Nasal cavity respiratory epithelium epithelial cell of viscerocranial mucosa (primary cell): ENCODE results near the gene ZNF844. TPM values are rescaled to one million over a fixed set of nuclear protein-coding genes. Genes with fewer than 3 reads are reported as not detected.

Source experiments
- total RNA-seq: library from RNA; depleted of rRNA; stranded (reverse); fragments of >200 nt; gene quantifications from 2 replicates; pipeline ENCODE4 v1.2.3, GENCODE V29; 2014

The ZNF844 gene
- 3.8 and 9.5 TPM in 2 replicates for total RNA-seq

DNA sequence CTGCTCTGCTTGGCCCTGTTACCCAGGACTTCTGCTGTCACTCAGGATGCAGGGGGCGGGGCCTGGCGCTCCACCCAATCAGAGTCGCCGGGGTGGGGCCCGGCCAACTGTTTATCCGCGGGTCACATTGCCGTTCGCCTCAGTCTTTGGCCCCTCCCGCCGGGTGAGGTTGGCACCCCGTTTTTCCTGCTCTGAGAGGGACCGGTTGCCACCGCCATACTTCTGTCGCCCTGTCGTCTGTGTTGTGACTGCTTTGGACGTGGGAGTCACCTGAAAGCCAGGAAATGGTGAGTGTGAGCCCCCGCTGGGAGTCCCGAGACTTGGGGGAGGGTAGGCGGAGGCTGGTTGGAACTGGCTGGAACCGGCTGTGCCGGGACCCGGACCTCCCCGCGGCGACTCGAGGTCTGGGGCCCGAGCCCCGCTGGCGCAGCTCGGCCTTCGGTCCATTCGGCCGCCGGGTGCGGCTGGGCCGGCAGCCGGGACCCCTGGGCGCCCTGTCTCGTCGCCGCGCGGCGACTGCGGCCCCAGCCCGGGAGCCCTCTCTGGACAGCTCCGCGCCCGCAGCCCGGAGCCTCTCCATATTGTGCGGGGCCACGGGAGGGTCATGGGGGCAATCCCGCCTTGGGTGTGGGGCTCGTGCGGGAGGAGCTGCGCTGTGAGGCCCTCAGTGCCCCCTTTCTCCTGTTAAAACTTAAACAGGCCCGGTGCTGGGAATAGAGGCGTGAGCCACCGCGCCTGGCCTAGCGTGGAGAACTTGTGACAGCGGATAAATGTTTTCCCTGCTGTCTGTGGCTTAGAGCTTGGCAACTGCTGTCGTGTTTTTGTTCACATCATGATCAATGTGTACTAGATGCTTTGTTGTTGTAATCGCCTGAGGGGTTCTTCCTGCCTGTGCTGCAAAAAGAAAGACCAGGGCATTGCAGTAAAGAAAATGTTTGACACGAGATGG is at the start of gene ZNF844:
Gene ZNF844, plus strand, starts transcription at position 142 of the 949 bp plus-strand sequence. Its CDS starts 143 bp downstream, at position 285.

DNA sequence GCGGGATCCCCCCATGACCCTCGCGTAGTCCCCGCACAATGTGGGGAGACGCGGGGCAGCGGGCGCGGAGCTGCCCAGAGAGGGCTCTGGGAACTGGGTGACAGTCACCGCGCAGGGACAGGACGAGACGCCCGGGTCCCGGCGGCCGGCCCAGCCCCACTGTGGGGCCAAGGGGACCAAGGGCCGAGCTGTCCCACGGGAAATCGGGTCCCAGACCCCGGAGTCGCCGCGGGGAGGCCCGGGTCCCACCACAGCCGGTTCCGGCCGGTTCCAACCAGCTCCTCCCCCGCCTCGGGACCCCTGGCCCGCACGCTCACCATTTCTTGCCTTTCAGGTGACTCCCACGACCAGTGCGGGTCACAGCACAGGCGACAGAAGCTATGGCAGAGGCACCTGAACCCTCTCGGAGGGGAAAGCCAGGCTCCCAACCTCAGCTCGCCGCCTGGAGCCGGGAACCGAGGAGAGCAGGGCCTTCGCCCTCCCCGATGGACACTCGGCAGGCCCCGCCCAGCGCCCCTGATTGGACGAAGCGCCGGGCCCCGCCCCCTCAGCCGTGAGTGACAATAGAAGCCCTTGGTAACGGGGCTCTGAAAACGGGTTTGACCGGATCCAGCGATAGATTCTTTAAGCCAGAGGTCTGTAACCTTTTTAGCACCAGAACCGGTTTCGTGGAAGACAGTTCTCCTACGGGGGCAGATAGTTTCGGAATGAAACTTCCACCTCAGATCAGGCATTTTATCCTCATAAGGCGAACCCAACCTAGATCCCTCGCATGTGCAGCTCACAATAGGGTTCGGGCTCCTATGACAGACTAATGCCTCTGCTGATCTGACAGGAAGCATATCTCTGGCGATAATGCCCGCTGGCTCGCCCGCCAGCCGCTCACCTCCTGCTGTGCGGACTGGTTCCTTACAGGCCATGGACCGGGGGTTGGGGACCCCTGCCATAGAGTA is 29.0 kb upstream of the ZNF844 start, which contains the start of gene ZNF433:
Gene ZNF433, minus strand, starts transcription at position 460 of the 953 bp plus-strand sequence. Its CDS starts 140 bp downstream, at position 320.

DNA sequence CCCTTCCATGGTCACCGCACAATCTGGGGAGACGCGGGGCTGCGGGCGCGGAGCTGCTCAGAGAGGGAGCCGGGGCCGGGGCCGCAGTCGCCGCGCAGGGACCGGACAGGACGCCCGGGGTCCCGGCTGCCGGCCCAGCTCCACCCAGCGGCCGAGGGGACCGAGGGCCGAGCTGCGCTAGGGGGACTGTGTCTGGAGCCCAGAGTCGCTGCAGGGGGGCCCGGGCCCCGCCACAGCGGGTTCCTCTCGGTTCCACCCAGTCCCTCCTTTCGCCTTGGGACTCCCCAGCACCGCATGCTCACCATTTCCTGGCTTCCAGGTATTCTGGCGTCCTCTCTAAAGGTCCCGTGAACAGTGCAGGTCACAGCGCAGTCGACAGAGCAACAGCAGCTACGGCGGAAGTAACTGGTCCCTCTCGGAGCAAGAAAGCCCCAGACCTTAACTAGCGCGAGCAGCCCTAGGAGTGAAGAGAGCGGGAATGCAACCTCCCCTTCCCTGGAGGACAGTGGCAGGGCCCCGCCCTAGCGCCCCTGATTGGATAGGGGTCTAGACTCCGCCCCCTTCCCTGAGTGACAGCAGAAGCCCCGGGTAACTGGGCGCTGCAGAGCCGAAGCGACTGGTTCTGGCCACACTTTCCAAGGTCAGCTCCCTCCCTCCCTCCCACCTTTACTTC is 11.9 kb upstream of the ZNF844 start, which contains the start of gene ZNF878:
Gene ZNF878, minus strand, starts transcription at position 465 of the 673 bp plus-strand sequence. Its CDS starts 160 bp downstream, at position 305.

Other genes with a start within 250 kb of the ZNF844 start
- 1.0 and 5.3 TPM in 2 replicates for gene ZNF439, start 216.0 kb upstream of the ZNF844 start, total RNA-seq
- gene ZNF69, start 176.9 kb upstream of the ZNF844 start, total RNA-seq: 0.34 and 2.7 TPM in 2 replicates
- gene ZNF700, start 139.6 kb upstream of the ZNF844 start, total RNA-seq: 10.3 and 12.4 TPM in 2 replicates
- gene ZNF763, start 99.7 kb upstream of the ZNF844 start, total RNA-seq: 0.68 and 1.9 TPM in 2 replicates
- 7.2 and 8.5 TPM in 2 replicates for gene ZNF433, start 29.1 kb upstream of the ZNF844 start, total RNA-seq
- under 0.01 and 0.43 TPM in 2 replicates for gene ZNF878, start 11.8 kb upstream of the ZNF844 start, total RNA-seq
- gene ZNF20, start 75.6 kb downstream of the ZNF844 start, total RNA-seq: 2.7 and 7.5 TPM in 2 replicates
- gene ZNF625, start 92.0 kb downstream of the ZNF844 start, total RNA-seq: 4.8 and 10.3 TPM in 2 replicates
- gene ZNF136, start 98.4 kb downstream of the ZNF844 start, total RNA-seq: 6.2 and 9.0 TPM in 2 replicates
- 9.6 and 11.8 TPM in 2 replicates for gene ZNF44, start 230.2 kb downstream of the ZNF844 start, total RNA-seq